Neural progenitor cell (in vitro differentiated cells): Measurements from ENCODE around the gene PCDH15.

ENCODE experiments used
- CTCF ChIP-seq: fragments of 200-600 bp; sonication (generic); IDR thresholded peaks from 2 replicates; pipeline ENCODE4 v1.5.1; 2017; ENCODE audit warnings: antibody characterized with exemption, mild to moderate bottlenecking
- EZH2 ChIP-seq: fragments of 200-600 bp; sonication (generic); IDR thresholded peaks from 2 replicates; pipeline ENCODE4 v1.6.1; 2017; ENCODE audit warnings: antibody characterized with exemption, mild to moderate bottlenecking, moderate library complexity
- EZH2phosphoT487 ChIP-seq: fragments of 200-600 bp; sonication (generic); IDR thresholded peaks from 2 replicates; pipeline ENCODE4 v1.6.1; 2017; ENCODE audit warnings: antibody characterized with exemption

GRCh38 chr10:53886325-53887300, 914.4 kb downstream of the PCDH15 start:
- TF ChIP-seq CTCF (no peak), EZH2 (no peak), EZH2phosphoT487 (no peak)
